IMR-90 (cell line): ENCODE data around the gene NHEJ1. TPM values are rescaled to one million over a fixed set of nuclear protein-coding genes. Genes with fewer than 3 reads are reported as not detected.

Experiments used
- microRNA-seq, 2 experiments: library from miRNA; stranded (forward) in 1 of 2; unstranded in 1 of 2; fragments of 10-50 nt in 1 of 2; fragments of <30 nt in 1 of 2; gene quantifications in 1 of 2; microRNA quantifications in 1 of 2; one replicate each; pipeline versions ENCODE3 to v1.1.0; 2013 to 2020; ENCODE audit not compliant: insufficient read depth in 1 of 2, insufficient read length in 1 of 2, unreplicated experiment in 1 of 2
- polyA plus RNA-seq, 3 experiments: library from polyadenylated mRNA; depleted of rRNA; stranded (reverse); fragments of >200 nt; gene quantifications; 2 replicates each; pipeline ENCODE4 v1.2.3, GENCODE V29; 2012; ENCODE audit warnings: low replicate concordance in 1 of 3
- small RNA-seq, 5 experiments: library from RNA; depleted of rRNA; stranded (forward); fragments of <200 nt; gene quantifications; one replicate each; pipeline ENCODE3, GENCODE V24; 2012
- total RNA-seq: library from RNA; depleted of rRNA; stranded (reverse); fragments of >200 nt; gene quantifications from 2 replicates; pipeline ENCODE4 v1.2.3, GENCODE V29; 2012; rRNA removed

NHEJ1 gene
- total and polyA plus RNA-seq, 2 of the 4 experiments (the other 2 are of a cell fraction), result 12.5 to 23.1 TPM

Small RNA genes lying within 50 kb of the gene (microRNA-seq; reads per million reads assigned to microRNA genes)
- gene MIR3131 (ENCODE audit: insufficient read depth in 1 of 2, insufficient read length in 1 of 2, unreplicated experiment in 1 of 2) (0 reads per million in 2 experiments), gene RN7SL764P (ENCODE audit: insufficient read depth, insufficient read length) (not detected)

Small RNA genes lying within 50 kb of the gene (small RNA-seq; reads per million reads assigned to genes)
- gene MIR3131 (0 reads per million in 5 experiments), gene RN7SL764P (0 reads per million in 5 experiments)

Other genes with a start within 250 kb of the NHEJ1 start
- not detected in 2 replicates for gene CDK5R2, start 201.1 kb downstream of the NHEJ1 start, total RNA-seq
- not detected in 2 replicates for gene CDK5R2, start 201.1 kb downstream of the NHEJ1 start, polyA plus RNA-seq (2012; rRNA removed)
- not detected in 2 replicates for gene FEV, start 175.6 kb downstream of the NHEJ1 start, total RNA-seq
- gene FEV, start 175.6 kb downstream of the NHEJ1 start, polyA plus RNA-seq (2012; rRNA removed), result not detected in 2 replicates
- not detected in 2 replicates for gene CRYBA2, start 167.4 kb downstream of the NHEJ1 start, total RNA-seq
- not detected in 2 replicates for gene CRYBA2, start 167.4 kb downstream of the NHEJ1 start, polyA plus RNA-seq (2012; rRNA removed)
- not detected in 2 replicates for gene CFAP65, start 119.3 kb downstream of the NHEJ1 start, total RNA-seq
- gene CFAP65, start 119.3 kb downstream of the NHEJ1 start, polyA plus RNA-seq (2012; rRNA removed), result not detected in 2 replicates
- gene IHH, start 99.9 kb downstream of the NHEJ1 start, total RNA-seq, result not detected in 2 replicates
- not detected in 2 replicates for gene IHH, start 99.9 kb downstream of the NHEJ1 start, polyA plus RNA-seq (2012; rRNA removed)
- under 0.01 and 0.18 TPM in 2 replicates for gene SLC23A3, start 9.2 kb upstream of the NHEJ1 start, total RNA-seq
- 0.43 and 0.65 TPM in 2 replicates for gene SLC23A3, start 9.2 kb upstream of the NHEJ1 start, polyA plus RNA-seq (2012; rRNA removed)
- gene CNPPD1, start 16.1 kb upstream of the NHEJ1 start, total RNA-seq, result 11.1 and 11.9 TPM in 2 replicates
- 29.2 and 31.9 TPM in 2 replicates for gene CNPPD1, start 16.1 kb upstream of the NHEJ1 start, polyA plus RNA-seq (2012; rRNA removed)
- gene RETREG2, start 17.5 kb upstream of the NHEJ1 start, total RNA-seq, result 39.2 and 51.1 TPM in 2 replicates
- gene RETREG2, start 17.5 kb upstream of the NHEJ1 start, polyA plus RNA-seq (2012; rRNA removed), result 45.1 and 45.2 TPM in 2 replicates
- 21.9 and 25.5 TPM in 2 replicates for gene ZFAND2B, start 46.0 kb upstream of the NHEJ1 start, total RNA-seq
- 38.3 and 43.0 TPM in 2 replicates for gene ZFAND2B, start 46.0 kb upstream of the NHEJ1 start, polyA plus RNA-seq (2012; rRNA removed)
- 10.8 and 12.5 TPM in 2 replicates for gene ABCB6, start 58.1 kb upstream of the NHEJ1 start, total RNA-seq
- 24.3 and 24.7 TPM in 2 replicates for gene ABCB6, start 58.1 kb upstream of the NHEJ1 start, polyA plus RNA-seq (2012; rRNA removed)
- gene ATG9A, start 68.8 kb upstream of the NHEJ1 start, total RNA-seq, result 27.8 and 35.1 TPM in 2 replicates
- gene ATG9A, start 68.8 kb upstream of the NHEJ1 start, polyA plus RNA-seq (2012; rRNA removed), result 58.3 and 59.7 TPM in 2 replicates
- 18.3 and 18.6 TPM in 2 replicates for gene ANKZF1, start 69.0 kb upstream of the NHEJ1 start, total RNA-seq
- 29.1 and 33.8 TPM in 2 replicates for gene ANKZF1, start 69.0 kb upstream of the NHEJ1 start, polyA plus RNA-seq (2012; rRNA removed)
- 3.6 and 4.1 TPM in 2 replicates for gene GLB1L, start 84.6 kb upstream of the NHEJ1 start, total RNA-seq
- gene GLB1L, start 84.6 kb upstream of the NHEJ1 start, polyA plus RNA-seq (2012; rRNA removed), result 5.7 and 6.2 TPM in 2 replicates
- 35.0 and 44.4 TPM in 2 replicates for gene STK16, start 84.7 kb upstream of the NHEJ1 start, total RNA-seq
- gene STK16, start 84.7 kb upstream of the NHEJ1 start, polyA plus RNA-seq (2012; rRNA removed), result 40.3 and 50.1 TPM in 2 replicates
- gene TUBA4B, start 92.4 kb upstream of the NHEJ1 start, total RNA-seq, result not detected in 2 replicates
- not detected in 2 replicates for gene TUBA4B, start 92.4 kb upstream of the NHEJ1 start, polyA plus RNA-seq (2012; rRNA removed)
- gene TUBA4A, start 93.1 kb upstream of the NHEJ1 start, total RNA-seq, result 21.9 and 26.1 TPM in 2 replicates
- gene TUBA4A, start 93.1 kb upstream of the NHEJ1 start, polyA plus RNA-seq (2012; rRNA removed), result 30.3 and 35.6 TPM in 2 replicates
- gene DNAJB2, start 118.6 kb upstream of the NHEJ1 start, total RNA-seq, result 30.6 and 43.0 TPM in 2 replicates
- 45.8 and 50.7 TPM in 2 replicates for gene DNAJB2, start 118.6 kb upstream of the NHEJ1 start, polyA plus RNA-seq (2012; rRNA removed)
- 4.4 and 5.2 TPM in 2 replicates for gene PTPRN, start 148.6 kb upstream of the NHEJ1 start, total RNA-seq
- 21.4 and 22.0 TPM in 2 replicates for gene PTPRN, start 148.6 kb upstream of the NHEJ1 start, polyA plus RNA-seq (2012; rRNA removed)
- not detected in 2 replicates for gene RESP18, start 171.9 kb upstream of the NHEJ1 start, total RNA-seq
- not detected in 2 replicates for gene RESP18, start 171.9 kb upstream of the NHEJ1 start, polyA plus RNA-seq (2012; rRNA removed)
- 74.7 and 89.4 TPM in 2 replicates for gene DNPEP, start 227.1 kb upstream of the NHEJ1 start, total RNA-seq
- 74.2 and 75.1 TPM in 2 replicates for gene DNPEP, start 227.1 kb upstream of the NHEJ1 start, polyA plus RNA-seq (2012; rRNA removed)